Measurements from ENCODE around the gene CTXND2.
A peak's percentile ranks its signal among the peaks of the same experiment; 100 is the strongest.
"Not testable (repeated sequence)": the region's sequence is repeated elsewhere in the genome, so short reads cannot be mapped to it uniquely, and the experiment has no call there.

The CTXND2 gene
- total RNA-seq, result 0 reads per million in 2 donors

GRCh38 chr1:150887018-150887417 lies at the start of gene CTXND2:
TSS of gene CTXND2 (plus strand) at chr1:150887136. CDS start at chr1:150912315, 25,179 bp downstream.
- no peak for DNase-seq

- DNase-seq, result not testable (repeated sequence)
Measured at GRCh38 chr1:150840850-150841249, 46.1 kb upstream of the CTXND2 start.

DNA sequence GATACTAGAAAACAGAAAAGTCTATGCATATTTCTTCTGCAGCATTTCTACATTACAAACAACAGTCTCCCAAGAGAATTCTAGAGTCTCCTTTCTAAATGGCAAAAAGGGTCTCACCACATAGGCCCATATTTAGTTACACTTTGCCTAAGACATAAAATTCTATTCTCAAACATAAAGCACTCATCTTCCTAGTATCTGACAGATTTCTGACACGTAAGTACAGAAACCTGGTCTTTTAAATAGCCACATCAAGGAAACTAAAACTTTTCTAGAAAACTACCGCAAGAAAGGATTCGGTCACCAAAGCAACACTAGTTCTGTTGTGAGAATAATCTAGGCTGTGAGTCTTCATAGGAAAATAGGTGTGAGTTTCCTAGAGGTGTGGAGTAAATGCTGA lies 45.3 kb upstream of the CTXND2 start:
- no peak for DNase-seq

DNA sequence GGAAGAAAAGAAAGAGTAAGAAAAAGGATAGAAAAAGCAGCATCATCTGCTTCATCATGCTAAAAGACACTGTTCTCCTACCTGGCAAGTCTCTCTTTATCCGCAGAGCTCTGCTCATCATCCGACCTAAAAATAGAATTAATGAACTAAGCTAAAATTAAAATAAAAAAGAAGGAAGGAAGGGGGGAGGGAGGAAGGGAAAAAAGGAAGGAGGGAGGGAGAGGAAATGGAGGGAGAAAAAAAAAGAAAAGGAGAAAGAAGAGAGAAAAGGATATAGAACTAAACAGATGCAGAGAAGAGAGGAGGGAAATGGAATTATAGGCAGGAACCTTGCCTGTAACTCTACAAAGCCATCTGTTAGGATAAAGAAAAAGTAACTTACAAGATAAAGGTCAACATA lies 44.6 kb upstream of the CTXND2 start:
- DNase-seq, result no peak

GRCh38 chr1:150842964-150843363 lies 44.0 kb upstream of the CTXND2 start:
- DNase-seq, result no peak

- DNase-seq, result no peak
Measured at GRCh38 chr1:150843474-150843873, 43.5 kb upstream of the CTXND2 start.

GRCh38 chr1:150846473-150847146 lies 40.3 kb upstream of the CTXND2 start:
- DNase-seq, result no peak

- peak; percentile 10 for DNase-seq
Measured at GRCh38 chr1:150850801-150851362, 36.1 kb upstream of the CTXND2 start.

DNA sequence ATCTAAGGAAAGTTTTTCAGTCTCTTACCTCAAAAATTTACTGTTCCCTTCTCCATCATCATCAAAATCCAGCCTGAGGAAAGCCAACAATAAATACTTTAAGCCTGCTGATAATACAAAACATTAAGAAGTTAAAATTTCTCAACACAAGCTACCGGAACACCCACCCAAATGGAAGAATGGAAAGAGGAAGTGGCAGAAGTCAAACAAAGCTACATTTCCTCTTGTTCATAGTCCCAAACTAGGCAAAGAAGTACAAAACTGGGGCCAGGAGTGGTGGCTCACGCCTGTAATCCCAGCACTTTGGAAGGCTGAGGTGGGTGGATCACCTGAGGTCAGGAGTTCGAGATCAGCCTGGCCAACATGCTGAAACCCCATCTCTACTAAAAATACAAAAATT lies 34.2 kb upstream of the CTXND2 start:
- not testable (repeated sequence) for DNase-seq

DNA sequence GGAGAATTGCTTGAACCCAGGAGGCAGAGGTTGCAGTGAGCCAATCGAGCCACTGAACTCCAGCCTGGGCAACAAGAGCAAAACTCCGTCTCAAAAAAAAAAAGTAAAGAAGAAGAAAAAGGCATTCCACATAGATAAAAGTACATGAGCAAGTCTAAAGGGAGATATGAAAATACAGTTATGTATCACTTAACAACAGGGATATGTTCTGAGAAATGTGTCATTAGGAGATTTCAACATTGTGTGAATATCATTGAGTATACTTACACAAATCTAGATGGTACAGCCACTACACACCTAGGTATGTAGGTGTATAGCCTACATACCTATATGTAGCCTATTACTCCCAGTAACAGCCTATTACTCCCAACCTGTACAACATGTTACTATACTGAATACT lies 23.2 kb upstream of the CTXND2 start:
- DNase-seq, result no peak

DNA sequence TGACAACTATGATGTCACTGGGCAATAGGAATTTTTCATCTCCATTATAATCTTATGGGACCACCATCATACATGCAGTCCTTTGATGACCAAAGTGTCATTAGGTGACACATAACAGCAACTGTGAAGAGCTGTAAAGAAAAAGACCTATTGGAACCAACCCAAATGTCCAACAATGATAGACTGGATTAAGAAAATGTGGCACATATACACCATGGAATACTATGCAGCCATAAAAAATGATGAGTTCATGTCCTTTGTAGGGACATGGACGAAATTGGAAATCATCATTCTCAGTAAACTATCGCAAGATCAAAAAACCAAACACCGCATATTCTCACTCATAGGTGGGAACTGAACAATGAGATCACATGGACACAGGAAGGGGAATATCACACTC lies 22.7 kb upstream of the CTXND2 start:
- not testable (repeated sequence) for DNase-seq

DNA sequence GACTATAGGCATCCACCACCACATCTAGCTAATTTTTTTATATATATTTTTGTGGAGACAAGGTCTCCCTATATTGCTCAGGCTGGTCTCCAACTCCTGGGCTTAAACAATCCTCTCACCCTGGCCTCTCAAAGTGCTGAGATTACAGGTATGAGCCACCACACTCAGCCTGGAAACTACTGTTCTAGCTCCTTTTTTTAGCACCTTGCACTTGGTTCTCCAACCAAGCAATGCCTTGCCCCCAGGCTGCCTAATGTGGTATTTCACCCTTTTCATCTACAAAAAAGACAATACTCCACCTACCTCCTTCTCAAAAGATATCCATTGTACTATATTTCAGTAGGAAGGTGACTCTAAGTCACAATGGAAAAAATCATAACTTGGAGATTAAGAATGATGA lies 17.3 kb upstream of the CTXND2 start:
- no peak for DNase-seq

GRCh38 chr1:150872572-150872971 lies 14.4 kb upstream of the CTXND2 start:
- no peak for DNase-seq

GRCh38 chr1:150873521-150873920 lies 13.4 kb upstream of the CTXND2 start:
- DNase-seq, result no peak

DNA sequence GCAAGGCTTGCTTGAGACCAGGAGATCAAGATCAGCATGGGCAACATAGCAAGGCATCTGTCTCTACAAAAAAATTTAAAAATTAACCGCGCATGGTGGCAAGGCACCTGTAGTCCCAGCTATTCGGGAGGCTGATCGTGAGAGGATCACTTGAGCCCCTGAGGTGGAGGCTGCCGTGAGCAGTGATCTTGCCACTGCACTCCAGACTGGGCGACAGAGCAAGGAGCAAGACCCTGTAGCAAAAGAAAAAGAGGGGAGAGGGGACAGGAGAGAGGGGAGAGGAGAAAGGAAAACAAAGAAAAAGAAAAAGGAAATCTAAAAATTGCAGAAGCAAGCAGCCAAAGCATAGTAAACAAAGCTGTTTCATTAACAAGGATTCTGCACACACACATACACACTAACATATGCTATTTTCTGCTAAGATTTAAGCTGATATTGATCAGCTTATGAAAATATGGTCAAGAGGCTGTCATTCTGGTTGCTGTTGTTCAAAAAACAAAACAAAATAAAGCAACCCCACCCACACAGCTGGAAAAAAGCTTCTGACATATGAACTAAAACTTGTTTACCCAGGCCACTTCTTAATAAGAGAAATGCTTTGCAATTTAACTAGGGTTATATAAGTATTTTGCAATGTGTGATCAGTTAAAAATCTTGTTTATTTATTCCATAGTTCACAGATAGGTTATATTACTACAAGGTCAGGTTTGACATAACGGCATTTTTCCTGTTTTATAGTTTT lies 12.3 kb upstream of the CTXND2 start:
- DNase-seq, result no peak

- no peak for DNase-seq
Measured at GRCh38 chr1:150875197-150876118, 11.5 kb upstream of the CTXND2 start.

DNA sequence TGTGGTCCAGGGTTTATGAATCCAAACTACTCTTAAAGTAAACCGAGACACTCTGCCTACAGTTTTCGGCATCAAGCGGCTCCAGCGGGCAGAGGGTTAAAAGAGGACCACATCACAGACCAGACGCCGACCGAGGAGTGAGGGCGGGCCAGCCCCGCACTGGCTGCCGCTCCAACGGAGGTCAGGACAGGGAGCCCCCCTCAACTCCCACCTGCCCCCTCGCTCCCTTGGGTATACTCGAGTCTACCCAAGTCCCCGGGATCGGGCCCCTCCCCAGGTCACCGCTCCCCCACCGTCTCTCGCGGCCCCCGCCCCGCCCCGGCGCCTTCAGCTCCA lies 10.8 kb upstream of the CTXND2 start:
- DNase-seq, result no peak

DNA sequence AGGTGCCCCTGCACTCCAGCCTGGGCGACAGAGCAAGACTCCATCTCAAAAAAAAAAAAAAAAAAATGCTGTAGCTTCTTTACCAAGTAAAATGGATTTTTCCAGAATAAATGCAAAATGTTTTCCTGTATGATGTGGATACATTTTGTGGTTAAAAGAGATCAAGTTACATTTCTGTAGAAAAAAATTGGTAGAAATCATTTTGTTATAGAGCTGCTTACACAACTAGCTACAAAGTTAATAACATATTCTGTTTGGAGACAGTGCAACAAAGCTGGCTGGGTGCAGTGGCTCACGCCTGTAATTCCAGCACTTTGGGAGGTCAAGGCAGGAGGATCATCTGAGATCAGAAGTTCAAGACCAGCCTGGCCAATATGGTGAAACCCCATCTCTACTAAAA lies 8.0 kb upstream of the CTXND2 start:
- not testable (repeated sequence) for DNase-seq

GRCh38 chr1:150881331-150882070 lies 5.4 kb upstream of the CTXND2 start:
- DNase-seq, result no peak

GRCh38 chr1:150883121-150883520 lies 3.8 kb upstream of the CTXND2 start:
- not testable (repeated sequence) for DNase-seq

- DNase-seq, result no peak
Measured at GRCh38 chr1:150888727-150889126, 1.8 kb downstream of the CTXND2 start.

DNA sequence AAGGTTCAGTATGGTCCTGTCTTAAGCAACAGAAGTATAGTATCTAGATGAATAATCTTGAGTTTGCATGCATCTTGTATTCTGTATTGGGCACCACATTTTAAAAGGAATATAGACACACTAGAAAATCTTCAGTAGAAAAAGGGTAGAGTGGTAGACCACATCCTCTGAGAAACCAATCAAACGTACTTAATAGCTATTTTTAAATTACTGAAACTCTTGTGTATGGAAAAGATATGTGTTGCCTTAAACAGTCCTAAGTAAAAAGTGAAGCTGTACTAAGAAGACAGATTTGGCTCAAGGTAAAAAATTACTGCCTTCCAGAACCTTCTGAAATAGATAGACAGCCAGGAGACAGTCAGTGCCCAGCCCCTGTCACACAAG lies 3.1 kb downstream of the CTXND2 start:
- no peak for DNase-seq

All from activated gamma-delta T cell (primary cell).